GM21515 (cell line): Measurements from ENCODE around the gene ANKRD65.
"Not testable (repeated sequence)": the region's sequence is repeated elsewhere in the genome, so short reads cannot be mapped to it uniquely, and the experiment has no call there.

ENCODE experiments used
- ATAC-seq: cut with Tn5 transposase; IDR thresholded peaks from one replicate; pipeline ENCODE4 v1.9.1; 2021; ENCODE audit not compliant: unreplicated experiment

Gene ANKRD65

GRCh38 chr1:1371746-1372711, 49.0 kb downstream of the ANKRD65 start:
- no peak for ATAC-seq

- ATAC-seq = no peak
These were observed 49.7 kb downstream of the ANKRD65 start for GRCh38 chr1:1371364-1371745.

- ATAC-seq = no peak
These were observed 50.2 kb downstream of the ANKRD65 start for GRCh38 chr1:1370771-1371300.

- ATAC-seq = not testable (repeated sequence)
These were observed 51.0 kb downstream of the ANKRD65 start for GRCh38 chr1:1370094-1370493.
